ENCODE measurements around the gene CDK14. TPM values are rescaled to one million over a fixed set of nuclear protein-coding genes. Genes with fewer than 3 reads are reported as not detected.

CDK14 gene
- total RNA-seq, 2 donors from 2014 or later = 10.8 to 14.6 TPM

- Histone ChIP-seq H3K4me3 (no peak overlapping the region), H3K36me3 (no peaks in the 10 kb centered on the region), H3K27me3 (replicated peaks; ENCODE audit: insufficient read depth) (no peaks in the 10 kb centered on the region), H3K4me1 (ENCODE audit: control insufficient read depth in 1 of 2, low read depth in 2 of 2) (no peaks in the 10 kb centered on the region), H3K27ac (no peak overlapping the region), H3K9me3 (no peaks in the 10 kb centered on the region)
- no peak for ATAC-seq (ENCODE audit: insufficient number of reproducible peaks, low FRiP score, low read depth)
- no peak for DNase-seq (ENCODE audit: low spot score)
- TF ChIP-seq CTCF (IDR thresholded peaks at IDR 0.05) = no peak
Measured at GRCh38 chr7:91151916-91152315, 555.8 kb downstream of the CDK14 start.

- H3K27ac ChIP-seq = no peak overlapping the region
Measured at GRCh38 chr7:91156316-91157185, 560.4 kb downstream of the CDK14 start.

GRCh38 chr7:91157579-91158320 is 561.6 kb downstream of the CDK14 start:
- Histone ChIP-seq H3K4me1 (ENCODE audit: control insufficient read depth in 1 of 2, low read depth in 2 of 2) (peaks cover 5 to 24% of the 10 kb centered on the region in 2 donors), H3K9me3 (no peaks in the 10 kb centered on the region), H3K36me3 (no peaks in the 10 kb centered on the region), H3K27me3 (replicated peaks; ENCODE audit: insufficient read depth) (no peaks in the 10 kb centered on the region), H3K27ac (no peak overlapping the region), H3K4me3 (no peak overlapping the region)
- TF ChIP-seq CTCF (IDR thresholded peaks at IDR 0.05) = no peak
- DNase-seq (ENCODE audit: low spot score) (no peak), ATAC-seq (ENCODE audit: insufficient number of reproducible peaks, low FRiP score, low read depth) (no peak)

More at GRCh38 chr7:91156316-91157185, 560.4 kb downstream of the CDK14 start:
- Histone ChIP-seq H3K36me3 (no peaks in the 10 kb centered on the region), H3K4me3 (no peak overlapping the region), H3K4me1 (ENCODE audit: control insufficient read depth in 1 of 2, low read depth in 2 of 2) (peaks cover 0 to 15% of the 10 kb centered on the region in 2 donors), H3K9me3 (no peaks in the 10 kb centered on the region), H3K27me3 (replicated peaks; ENCODE audit: insufficient read depth) (no peaks in the 10 kb centered on the region)
- TF ChIP-seq CTCF (IDR thresholded peaks at IDR 0.05) = no peak
- ATAC-seq (ENCODE audit: insufficient number of reproducible peaks, low FRiP score, low read depth) (no peak), DNase-seq (ENCODE audit: low spot score) (no peak)

GRCh38 chr7:91162436-91162835 is 566.3 kb downstream of the CDK14 start:
- no peak for TF ChIP-seq CTCF (IDR thresholded peaks at IDR 0.05)
- no peak overlapping the region for H3K27ac ChIP-seq
- DNase-seq (ENCODE audit: low spot score) = no peak
- no peak for ATAC-seq (ENCODE audit: insufficient number of reproducible peaks, low FRiP score, low read depth)
- no peak overlapping the region for H3K4me3 ChIP-seq
- no peaks in the 10 kb centered on the region for H3K27me3 ChIP-seq (replicated peaks; ENCODE audit: insufficient read depth)
- H3K9me3 ChIP-seq = no peaks in the 10 kb centered on the region
- peaks cover 5 to 24% of the 10 kb centered on the region in 2 donors for H3K4me1 ChIP-seq (ENCODE audit: control insufficient read depth in 1 of 2, low read depth in 2 of 2)
- no peaks in the 10 kb centered on the region for H3K36me3 ChIP-seq

GRCh38 chr7:91164506-91164905 is 568.4 kb downstream of the CDK14 start:
- Histone ChIP-seq H3K36me3 (no peaks in the 10 kb centered on the region), H3K27ac (no peak overlapping the region), H3K4me3 (no peak overlapping the region), H3K4me1 (ENCODE audit: control insufficient read depth in 1 of 2, low read depth in 2 of 2) (peaks cover 5 to 20% of the 10 kb centered on the region in 2 donors), H3K9me3 (no peaks in the 10 kb centered on the region), H3K27me3 (replicated peaks; ENCODE audit: insufficient read depth) (no peaks in the 10 kb centered on the region)
- no peak for ATAC-seq (ENCODE audit: insufficient number of reproducible peaks, low FRiP score, low read depth)
- DNase-seq (ENCODE audit: low spot score) = no peak
- no peak for TF ChIP-seq CTCF (IDR thresholded peaks at IDR 0.05)

Data from thoracic aorta (tissue), 2 donors.